RWPE1 (cell line): ENCODE data around the gene CARTPT.

Experiments
- CTCF ChIA-PET: fragments of 350-600 bp; sonication (Branson Sonifier 250); formaldehyde crosslinking; extraction: SDS; loops from one replicate; lab custom pipeline; 2021; lab: Yijun Ruan, JAX
- POLR2A ChIA-PET: fragments of 400-600 bp; formaldehyde crosslinking; extraction: SDS; loops from one replicate; lab custom pipeline; 2020; ENCODE audit warnings: antibody characterized with exemption; ENCODE audit not compliant: low non-redundant PET; lab: Yijun Ruan, JAX
- DNase-seq: peaks from one replicate; pipeline ENCODE4 v3.0.0; 2012; ENCODE audit warnings: low spot score
- H3K27ac ChIP-seq: fragments of 450-650 bp; 2 replicates; pipeline ENCODE4 v1.5.1; 2017
- CTCF ChIP-seq: fragments of 450-650 bp; conservative IDR thresholded peaks from 2 replicates; pipeline ENCODE4 v1.5.1; 2017; ENCODE audit warnings: low read depth, mild to moderate bottlenecking

CARTPT gene

GRCh38 chr5:71751422-71751821 is 32.3 kb downstream of the CARTPT start:
- TF ChIP-seq CTCF: no peak
- CTCF ChIA-PET: no interaction called here
- POLR2A ChIA-PET: no interaction called here

GRCh38 chr5:71752441-71753190 is 33.5 kb downstream of the CARTPT start:
- no peak for TF ChIP-seq CTCF
- ChIA-PET POLR2A (no interaction called here), CTCF (interaction anchor here (0.6 kb wide), 1 partner anchor 280 kb away, joined by 3 read pairs; no protein-coding TSS in a partner anchor)
- no peak for DNase-seq
- no peak overlapping the region for H3K27ac ChIP-seq

More at GRCh38 chr5:71751422-71751821, 32.3 kb downstream of the CARTPT start:
- no peak for DNase-seq
- H3K27ac ChIP-seq: no peak overlapping the region

- CTCF ChIA-PET: interaction anchor here (0.6 to 1.8 kb wide), 18 partner anchors 9 to 1784 kb away, joined by 3 to 15 read pairs (median 4); no protein-coding TSS in a partner anchor
- peak; percentile 73 for DNase-seq
- H3K27ac ChIP-seq: no peak overlapping the region
- POLR2A ChIA-PET: no interaction called here
- TF ChIP-seq CTCF: peak; percentile 93
Measured at GRCh38 chr5:71757590-71758543, 38.8 kb downstream of the CARTPT start.

- ChIA-PET CTCF (no interaction called here), POLR2A (no interaction called here)
- H3K27ac ChIP-seq: no peak overlapping the region
- no peak for TF ChIP-seq CTCF
- DNase-seq: no peak
Measured at GRCh38 chr5:71762826-71763225, 43.8 kb downstream of the CARTPT start.

GRCh38 chr5:71767661-71768060 is 48.6 kb downstream of the CARTPT start:
- no peak for DNase-seq
- no peak overlapping the region for H3K27ac ChIP-seq
- POLR2A ChIA-PET: no interaction called here
- CTCF ChIA-PET: no interaction called here
- no peak for TF ChIP-seq CTCF

GRCh38 chr5:71769287-71769686 is 50.2 kb downstream of the CARTPT start:
- POLR2A ChIA-PET: no interaction called here
- TF ChIP-seq CTCF: no peak
- CTCF ChIA-PET: interaction anchor here (1.4 kb wide), 1 partner anchor 11 kb away, joined by 6 read pairs; no protein-coding TSS in a partner anchor

More at GRCh38 chr5:71769287-71769686, 50.2 kb downstream of the CARTPT start:
- DNase-seq: no peak
- no peak overlapping the region for H3K27ac ChIP-seq
